Tibial nerve (tissue), 4 donors: ENCODE results near the gene ARFGEF3. TPM values are rescaled to one million over a fixed set of nuclear protein-coding genes. Genes with fewer than 3 reads are reported as not detected.

Source experiments
- DNase-seq, 2 donors: peaks; one replicate each; pipeline ENCODE4 v3.0.0-alpha.2; 2019; ENCODE audit warnings: low spot score in 2 of 2
- H3K27ac ChIP-seq, 4 donors: fragments of 200-600 bp; sonication (generic) in 3 of 4; one replicate each; pipeline ENCODE4 v1.5.1; 2017 to 2019; ENCODE audit warnings: mild to moderate bottlenecking in 1 of 4
- H3K27me3 ChIP-seq, 2 donors: fragments of 200-600 bp; sonication (generic) in 1 of 2; one replicate each; pipeline versions ENCODE4 v1.5.1 to v1.6.0; 2017 to 2019
- H3K36me3 ChIP-seq, 3 donors: fragments of 200-600 bp; sonication (generic); one replicate each; pipeline ENCODE4 v1.5.1; 2018 to 2019
- H3K4me1 ChIP-seq, 4 donors: fragments of 200-600 bp; sonication (generic) in 3 of 4; one replicate each; pipeline ENCODE4 v1.5.1; 2017 to 2019
- H3K4me3 ChIP-seq, 4 donors: fragments of 200-600 bp; sonication (generic) in 3 of 4; one replicate each; pipeline ENCODE4 v1.5.1; 2017 to 2019; ENCODE audit warnings: mild to moderate bottlenecking in 1 of 4, moderate library complexity in 1 of 4
- H3K9me3 ChIP-seq, 4 donors: fragments of 200-600 bp; sonication (generic) in 3 of 4; one replicate each; pipeline ENCODE4 v1.5.1; 2017 to 2019
- CTCF ChIP-seq, 5 experiments: fragments of 200-600 bp in 3 of 5; fragments of 450-650 bp in 2 of 5; sonication (generic) in 3 of 5; IDR thresholded peaks; one replicate each; pipeline ENCODE4 v1.5.1; 2016 to 2019; ENCODE audit warnings: antibody characterized with exemption in 5 of 5, mild to moderate bottlenecking in 3 of 5, moderate library complexity in 2 of 5
- EP300 ChIP-seq, 2 donors: sonication (generic); formaldehyde crosslinking; IDR thresholded peaks; one replicate each; pipeline ENCODE4 v1.6.1; 2017; ENCODE audit warnings: antibody characterized with exemption in 2 of 2, mild to moderate bottlenecking in 1 of 2
- POLR2A ChIP-seq, 2 donors: fragments of 450-650 bp; IDR thresholded peaks; one replicate each; pipeline ENCODE4 v1.6.1; 2017; ENCODE audit warnings: antibody characterized with exemption in 2 of 2, mild to moderate bottlenecking in 2 of 2, moderate library complexity in 2 of 2
- WGBS, 2 donors: methylation state at CpG; one replicate each; pipeline ENCODE4 v1.1.5; 2018; 5-methylcytosine and 5-hydroxymethylcytosine counted together
- total RNA-seq, 4 donors: library from RNA; depleted of rRNA; stranded (reverse); fragments of >200 nt; gene quantifications; one replicate each; pipeline ENCODE4 v1.1.0, GENCODE V29; 2016

ARFGEF3 gene
- total RNA-seq, 4 donors from 2014 or later: 3.9 to 6.9 (median 5.4) TPM

- H3K4me1 ChIP-seq: no peaks in the 10 kb centered on the region
- no peaks in the 10 kb centered on the region for H3K27me3 ChIP-seq
- no peaks in the 10 kb centered on the region for H3K9me3 ChIP-seq
- TF ChIP-seq CTCF (IDR thresholded peaks at IDR 0.05) (no peak), EP300 (IDR thresholded peaks at IDR 0.05) (no peak), POLR2A (IDR thresholded peaks at IDR 0.05) (no peak)
- DNase-seq: no peak
- no peaks in the 10 kb centered on the region for H3K36me3 ChIP-seq
- H3K4me3 ChIP-seq: no peak overlapping the region
- WGBS, 2 donors: 82 to 94% methylated on average over 4 of the region's 4 CpGs
- no peak overlapping the region for H3K27ac ChIP-seq
Measured at GRCh38 chr6:138124096-138124495, 37.6 kb upstream of the ARFGEF3 start.

GRCh38 chr6:138128096-138128495, 33.6 kb upstream of the ARFGEF3 start:
- H3K27me3 ChIP-seq: no peaks in the 10 kb centered on the region
- DNase-seq: no peak
- H3K9me3 ChIP-seq: no peaks in the 10 kb centered on the region
- TF ChIP-seq EP300 (IDR thresholded peaks at IDR 0.05) (no peak), CTCF (IDR thresholded peaks at IDR 0.05) (no peak), POLR2A (IDR thresholded peaks at IDR 0.05) (no peak)
- no peak overlapping the region for H3K4me3 ChIP-seq
- H3K36me3 ChIP-seq: no peaks in the 10 kb centered on the region
- H3K27ac ChIP-seq: no peak overlapping the region
- H3K4me1 ChIP-seq: no peaks in the 10 kb centered on the region
- WGBS, 2 donors: 94% methylated on average over 3 of the region's 3 CpGs

GRCh38 chr6:138129190-138129589, 32.5 kb upstream of the ARFGEF3 start:
- Histone ChIP-seq H3K4me1 (no peaks in the 10 kb centered on the region), H3K4me3 (no peak overlapping the region), H3K9me3 (no peaks in the 10 kb centered on the region), H3K27ac (no peak overlapping the region), H3K27me3 (no peaks in the 10 kb centered on the region), H3K36me3 (no peaks in the 10 kb centered on the region)
- 90 to 95% methylated on average over 8 of the region's 8 CpGs for WGBS, 2 donors
- TF ChIP-seq POLR2A (IDR thresholded peaks at IDR 0.05) (no peak), CTCF (IDR thresholded peaks at IDR 0.05) (no peak), EP300 (IDR thresholded peaks at IDR 0.05) (no peak)
- no peak for DNase-seq

GRCh38 chr6:138142806-138143205, 18.9 kb upstream of the ARFGEF3 start:
- DNase-seq: no peak
- Histone ChIP-seq H3K4me1 (no peaks in the 10 kb centered on the region), H3K27me3 (no peaks in the 10 kb centered on the region), H3K27ac (no peak overlapping the region), H3K4me3 (no peak overlapping the region), H3K9me3 (no peaks in the 10 kb centered on the region), H3K36me3 (no peaks in the 10 kb centered on the region)
- 74 to 89% methylated on average over 4 of the region's 4 CpGs for WGBS, 2 donors
- no peak for TF ChIP-seq CTCF (IDR thresholded peaks at IDR 0.05)

GRCh38 chr6:138145402-138145801, 16.3 kb upstream of the ARFGEF3 start:
- no peaks in the 10 kb centered on the region for H3K4me1 ChIP-seq
- no peak overlapping the region for H3K27ac ChIP-seq
- 85 to 95% methylated on average over 3 of the region's 3 CpGs for WGBS, 2 donors
- no peak overlapping the region for H3K4me3 ChIP-seq
- no peaks in the 10 kb centered on the region for H3K27me3 ChIP-seq
- H3K36me3 ChIP-seq: no peaks in the 10 kb centered on the region
- TF ChIP-seq EP300 (IDR thresholded peaks at IDR 0.05): no peak
- DNase-seq: no peak
- no peaks in the 10 kb centered on the region for H3K9me3 ChIP-seq

GRCh38 chr6:138146544-138146943, 15.2 kb upstream of the ARFGEF3 start:
- Histone ChIP-seq H3K27ac (no peak overlapping the region), H3K27me3 (no peaks in the 10 kb centered on the region), H3K9me3 (no peaks in the 10 kb centered on the region), H3K36me3 (no peaks in the 10 kb centered on the region), H3K4me1 (no peaks in the 10 kb centered on the region), H3K4me3 (no peak overlapping the region)
- TF ChIP-seq EP300 (IDR thresholded peaks at IDR 0.05): no peak
- no peak for TF ChIP-seq POLR2A (IDR thresholded peaks at IDR 0.05)
- DNase-seq: no peak
- WGBS, 2 donors: 83 to 86% methylated on average over 5 of the region's 5 CpGs
